Measurements from ENCODE around the gene PLXNC1. TPM values are rescaled to one million over a fixed set of nuclear protein-coding genes. Genes with fewer than 3 reads are reported as not detected.

PLXNC1 gene
- total and polyA plus RNA-seq, 8 donors: 0.40 to 16.5 (median 2.6) TPM

DNA sequence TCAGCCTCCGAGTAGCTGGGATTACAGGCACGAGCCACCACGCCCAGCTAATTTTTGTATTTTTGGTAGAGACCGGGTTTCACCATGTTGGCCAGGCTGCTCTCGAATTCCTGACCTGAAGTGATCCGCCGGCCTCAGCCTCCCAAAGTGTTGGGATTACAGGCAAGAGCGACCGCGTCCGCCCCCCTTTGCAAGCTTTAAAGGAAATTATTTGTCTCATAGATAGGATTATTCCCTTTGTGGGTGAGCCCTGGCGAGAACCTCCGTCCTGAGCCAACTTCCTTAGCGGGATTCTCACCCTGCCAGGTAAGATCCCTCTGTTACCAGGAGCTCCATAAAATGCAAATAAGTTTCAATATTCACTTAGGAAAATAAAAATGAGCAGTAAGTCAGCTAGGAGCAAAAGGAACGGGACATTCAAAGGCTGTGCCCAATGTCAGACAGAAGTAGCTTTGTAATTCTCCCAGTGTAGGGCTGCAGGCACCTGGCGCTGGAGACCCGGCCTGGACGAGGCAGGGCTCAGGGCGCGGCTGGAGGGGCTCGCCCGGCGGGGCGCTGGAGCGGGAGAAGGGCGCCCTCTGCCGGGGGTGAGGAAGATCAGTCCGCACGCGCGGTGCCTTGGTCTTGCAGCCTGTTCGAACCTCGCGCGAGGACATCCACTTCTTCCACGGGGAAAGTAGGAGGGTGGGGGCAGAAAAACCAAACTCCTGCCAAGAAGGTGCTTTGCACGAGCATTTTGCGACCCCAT lies 47.2 kb upstream of the PLXNC1 start:
- peaks cover 5 to 26% (median 19%) of the 10 kb centered on the region in 4 donors for H3K4me1 ChIP-seq
- 20 to 27% (median 22%) methylated on average over 38 of the region's 38 CpGs for WGBS, 5 donors
- H3K27ac ChIP-seq: peak overlapping the region in 3 of 5 donors; percentile 42 to 75 (median 62)
- no peaks in the 10 kb centered on the region for H3K36me3 ChIP-seq
- peaks cover 0 to 30% (median 7%) of the 10 kb centered on the region in 3 donors for H3K27me3 ChIP-seq
- peak; percentile 77 to 92 for DNase-seq
- no peak for TF ChIP-seq EP300 (IDR thresholded peaks at IDR 0.05)
- peak in 1 of 3 donors; percentile 19 for TF ChIP-seq POLR2AphosphoS5 (IDR thresholded peaks at IDR 0.05)
- TF ChIP-seq, protein P1, sequence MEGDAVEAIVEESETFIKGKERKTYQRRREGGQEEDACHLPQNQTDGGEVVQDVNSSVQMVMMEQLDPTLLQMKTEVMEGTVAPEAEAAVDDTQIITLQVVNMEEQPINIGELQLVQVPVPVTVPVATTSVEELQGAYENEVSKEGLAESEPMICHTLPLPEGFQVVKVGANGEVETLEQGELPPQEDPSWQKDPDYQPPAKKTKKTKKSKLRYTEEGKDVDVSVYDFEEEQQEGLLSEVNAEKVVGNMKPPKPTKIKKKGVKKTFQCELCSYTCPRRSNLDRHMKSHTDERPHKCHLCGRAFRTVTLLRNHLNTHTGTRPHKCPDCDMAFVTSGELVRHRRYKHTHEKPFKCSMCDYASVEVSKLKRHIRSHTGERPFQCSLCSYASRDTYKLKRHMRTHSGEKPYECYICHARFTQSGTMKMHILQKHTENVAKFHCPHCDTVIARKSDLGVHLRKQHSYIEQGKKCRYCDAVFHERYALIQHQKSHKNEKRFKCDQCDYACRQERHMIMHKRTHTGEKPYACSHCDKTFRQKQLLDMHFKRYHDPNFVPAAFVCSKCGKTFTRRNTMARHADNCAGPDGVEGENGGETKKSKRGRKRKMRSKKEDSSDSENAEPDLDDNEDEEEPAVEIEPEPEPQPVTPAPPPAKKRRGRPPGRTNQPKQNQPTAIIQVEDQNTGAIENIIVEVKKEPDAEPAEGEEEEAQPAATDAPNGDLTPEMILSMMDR (IDR thresholded peaks at IDR 0.05): peak in 5 of 7 experiments; percentile 49 to 92 (median 82)
- no peak for TF ChIP-seq POLR2A (IDR thresholded peaks at IDR 0.05)
- no peaks in the 10 kb centered on the region for H3K9me3 ChIP-seq
- intact Hi-C loops (cut with DNase I; ENCODE audit: low total_unique reads): loop anchor here (5.0 kb wide), 2 partner anchors 534 to 599 kb away; no protein-coding TSS in a partner anchor
- peak overlapping the region; percentile 54 to 82 (median 72) for H3K4me3 ChIP-seq

DNA sequence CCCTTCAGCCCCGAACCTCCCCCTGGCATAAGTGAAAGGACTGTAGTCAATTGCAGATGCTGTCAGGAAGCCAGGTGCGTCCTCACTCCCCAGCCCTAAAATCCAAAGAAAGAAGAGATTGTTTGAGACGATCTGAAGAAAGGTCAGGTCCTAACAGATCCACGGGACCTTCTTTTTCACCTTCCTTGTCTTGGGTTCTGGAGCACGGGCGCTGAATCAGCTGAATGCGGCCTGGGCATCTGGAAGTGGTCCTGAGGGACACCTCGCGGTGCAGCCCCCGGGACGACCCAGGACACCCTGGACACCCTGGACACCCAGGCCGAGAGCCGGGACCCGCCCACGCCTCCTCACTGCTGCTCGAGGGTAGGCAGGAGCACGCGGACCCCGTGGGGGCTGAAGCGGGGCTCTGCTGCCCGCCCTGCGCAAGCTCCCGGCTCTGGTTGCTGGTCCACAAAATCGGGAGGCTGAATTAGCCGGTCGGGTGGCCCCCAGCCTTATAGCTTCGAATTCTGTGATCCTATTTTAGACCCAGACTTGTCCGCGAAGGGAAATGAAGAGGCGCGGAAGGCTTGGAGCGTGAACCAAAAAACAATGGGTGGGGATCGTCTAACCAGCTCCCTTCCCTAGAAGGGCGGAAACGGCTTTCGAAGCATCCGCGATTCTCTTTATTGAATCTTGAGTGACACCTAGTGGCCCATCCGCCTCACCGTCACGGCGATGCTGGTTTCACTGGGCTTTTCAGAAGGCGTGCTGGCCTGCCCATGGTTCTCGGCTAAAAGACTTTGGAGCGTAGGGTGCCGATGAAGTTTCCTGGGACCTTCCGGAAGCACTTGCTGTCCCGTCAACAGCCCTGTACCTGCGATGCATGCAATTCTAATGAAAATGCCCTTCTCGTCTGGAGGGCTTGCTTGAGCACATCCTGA lies 46.4 kb upstream of the PLXNC1 start:
- H3K4me3 ChIP-seq: peak overlapping the region; percentile 54 to 82 (median 72)
- no peaks in the 10 kb centered on the region for H3K36me3 ChIP-seq
- peaks cover 5 to 26% (median 19%) of the 10 kb centered on the region in 4 donors for H3K4me1 ChIP-seq
- H3K9me3 ChIP-seq: no peaks in the 10 kb centered on the region
- peaks cover 0 to 34% (median 7%) of the 10 kb centered on the region in 3 donors for H3K27me3 ChIP-seq
- DNase-seq: peak; percentile 88 to 95
- intact Hi-C loops (cut with DNase I; ENCODE audit: low total_unique reads): loop anchor here (5.0 kb wide), 2 partner anchors 535 to 600 kb away; no protein-coding TSS in a partner anchor
- peak overlapping the region in 4 of 5 donors; percentile 42 to 75 (median 54) for H3K27ac ChIP-seq
- TF ChIP-seq, protein P1 (IDR thresholded peaks at IDR 0.05): peak in 5 of 7 experiments; percentile 52 to 80 (median 66)
- TF ChIP-seq EP300 (IDR thresholded peaks at IDR 0.05) (no peak), POLR2AphosphoS5 (IDR thresholded peaks at IDR 0.05) (peak in 2 of 3 donors; percentile 22 to 69), POLR2A (IDR thresholded peaks at IDR 0.05) (no peak)
- 1 to 2% (median 2%) methylated on average over 31 to 50 of the region's 50 CpGs for WGBS, 5 donors

DNA sequence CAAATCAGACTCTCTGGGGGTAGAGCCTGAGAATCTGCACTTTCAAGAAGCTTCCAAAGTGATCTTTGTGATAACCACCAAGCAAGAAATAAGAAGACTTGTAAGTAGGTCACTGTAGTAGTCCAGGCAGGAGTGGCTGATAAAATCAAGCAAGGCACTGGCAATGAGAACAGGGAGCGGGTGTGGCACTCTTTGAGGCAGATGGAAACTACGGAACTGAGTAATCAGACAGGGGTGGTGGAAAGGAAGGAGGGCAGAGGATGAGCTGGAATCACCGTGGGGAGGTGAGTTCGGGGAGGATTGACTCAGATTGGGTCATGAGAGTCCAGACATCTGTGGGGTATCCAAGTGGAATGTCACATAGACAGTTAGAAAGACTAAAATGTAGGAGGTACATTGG lies 44.4 kb upstream of the PLXNC1 start:
- no peak overlapping the region for H3K4me3 ChIP-seq
- H3K4me1 ChIP-seq: peaks cover 5 to 26% (median 19%) of the 10 kb centered on the region in 4 donors
- 29 to 69% (median 50%) methylated on average over 4 of the region's 4 CpGs for WGBS, 5 donors
- intact Hi-C loops (cut with DNase I; ENCODE audit: low total_unique reads): loop anchor here (5.0 kb wide), 2 partner anchors 537 to 602 kb away; no protein-coding TSS in a partner anchor
- H3K36me3 ChIP-seq: no peaks in the 10 kb centered on the region
- DNase-seq: no peak
- H3K9me3 ChIP-seq: no peaks in the 10 kb centered on the region
- peaks cover 0 to 42% (median 9%) of the 10 kb centered on the region in 3 donors for H3K27me3 ChIP-seq
- H3K27ac ChIP-seq: no peak overlapping the region
- TF ChIP-seq POLR2AphosphoS5 (IDR thresholded peaks at IDR 0.05) (no peak), POLR2A (IDR thresholded peaks at IDR 0.05) (no peak), EP300 (IDR thresholded peaks at IDR 0.05) (no peak)
- TF ChIP-seq, protein P1 (IDR thresholded peaks at IDR 0.05): no peak

DNA sequence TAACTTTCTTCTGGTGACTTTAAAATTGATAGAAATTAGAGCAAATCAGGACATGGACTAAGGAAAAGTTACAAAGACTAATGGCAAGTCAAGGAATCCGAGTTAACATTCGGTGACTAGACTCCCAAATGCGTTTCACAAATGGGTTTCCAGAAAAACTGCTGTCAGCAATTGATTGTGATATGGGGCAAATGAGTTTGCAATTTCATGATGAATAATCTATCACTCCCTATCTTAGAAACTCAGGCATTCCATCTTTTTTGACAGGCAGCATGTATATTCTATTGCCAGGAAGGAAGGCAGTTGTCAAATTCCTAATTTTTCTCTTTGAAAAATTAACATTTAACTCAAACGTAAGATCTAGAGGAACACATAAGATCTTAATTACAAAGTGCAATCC lies 40.5 kb upstream of the PLXNC1 start:
- H3K36me3 ChIP-seq: no peaks in the 10 kb centered on the region
- no peak overlapping the region for H3K4me3 ChIP-seq
- intact Hi-C loops (cut with DNase I; ENCODE audit: low total_unique reads): no loop called here
- H3K27ac ChIP-seq: no peak overlapping the region
- peaks cover 0 to 5% (median 0%) of the 10 kb centered on the region in 4 donors for H3K9me3 ChIP-seq
- DNase-seq: no peak
- H3K4me1 ChIP-seq: no peaks in the 10 kb centered on the region
- TF ChIP-seq, protein P1 (IDR thresholded peaks at IDR 0.05): no peak
- TF ChIP-seq POLR2AphosphoS5 (IDR thresholded peaks at IDR 0.05): no peak
- no peak for TF ChIP-seq POLR2A (IDR thresholded peaks at IDR 0.05)
- no peak for TF ChIP-seq EP300 (IDR thresholded peaks at IDR 0.05)
- 77 to 88% (median 79%) methylated on average over 4 of the region's 4 CpGs for WGBS, 5 donors
- H3K27me3 ChIP-seq: peaks cover 0 to 38% (median 10%) of the 10 kb centered on the region in 3 donors
